Nephron (organoid): ENCODE results near the gene PADI6.
A peak's percentile ranks its signal among the peaks of the same experiment; 100 is the strongest.

Experiments
- H3K27ac Mint-ChIP-seq, 3 experiments: 2 replicates each; pipeline ENCODE4 v1.8.0; 2020; ENCODE audit warnings: mixed read lengths in 3 of 3, mild to moderate bottlenecking in 2 of 3, moderate library complexity in 1 of 3
- H3K27me3 Mint-ChIP-seq: 2 replicates; pipeline ENCODE4 v1.8.0; 2021; ENCODE audit warnings: low read depth, mild to moderate bottlenecking, moderate library complexity, mixed read lengths
- H3K36me3 Mint-ChIP-seq: 2 replicates; pipeline ENCODE4 v1.8.0; 2020; ENCODE audit warnings: low read depth, mixed read lengths
- H3K4me1 Mint-ChIP-seq: 2 replicates; pipeline ENCODE4 v1.8.0; 2020; ENCODE audit warnings: mixed read lengths
- H3K4me3 Mint-ChIP-seq, 3 experiments: 2 replicates each; pipeline ENCODE4 v1.8.0; 2020; ENCODE audit warnings: mild to moderate bottlenecking in 3 of 3, mixed read lengths in 3 of 3, moderate library complexity in 2 of 3
- H3K9me3 Mint-ChIP-seq: 2 replicates; pipeline ENCODE4 v1.8.0; 2020; ENCODE audit warnings: mixed read lengths
- TF ChIP-seq, protein P1 (sequence below), 3 experiments: fragments of 200-600 bp; sonication (generic); IDR thresholded peaks; one replicate each; pipeline ENCODE4 v1.5.0; 2021; ENCODE audit warnings: antibody characterized with exemption in 3 of 3; ENCODE audit not compliant: unreplicated experiment in 3 of 3

Gene PADI6

DNA sequence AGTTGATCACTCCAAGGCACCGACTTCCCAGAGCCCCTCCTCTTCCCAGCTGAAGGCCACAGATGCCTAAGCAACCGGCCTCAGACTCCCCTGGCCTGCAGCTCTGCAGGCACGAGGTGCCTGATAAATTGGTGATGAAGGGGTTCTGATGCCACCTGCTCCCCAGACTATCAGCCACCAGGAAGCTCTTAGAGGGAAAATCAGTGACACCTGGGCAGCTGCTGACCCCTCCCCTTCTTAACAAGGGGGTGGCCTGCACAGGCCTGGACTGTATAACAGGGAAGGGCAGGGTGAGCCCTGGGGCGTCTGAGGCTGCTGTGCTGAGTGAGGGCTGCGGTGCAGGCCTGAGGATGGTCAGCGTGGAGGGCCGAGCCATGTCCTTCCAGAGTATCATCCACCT, at the start of gene PADI6:
Gene PADI6, plus strand, starts transcription at position 301 of the 400 bp plus-strand sequence. Its CDS starts 50 bp downstream, at position 351.
- TF ChIP-seq, protein P1, sequence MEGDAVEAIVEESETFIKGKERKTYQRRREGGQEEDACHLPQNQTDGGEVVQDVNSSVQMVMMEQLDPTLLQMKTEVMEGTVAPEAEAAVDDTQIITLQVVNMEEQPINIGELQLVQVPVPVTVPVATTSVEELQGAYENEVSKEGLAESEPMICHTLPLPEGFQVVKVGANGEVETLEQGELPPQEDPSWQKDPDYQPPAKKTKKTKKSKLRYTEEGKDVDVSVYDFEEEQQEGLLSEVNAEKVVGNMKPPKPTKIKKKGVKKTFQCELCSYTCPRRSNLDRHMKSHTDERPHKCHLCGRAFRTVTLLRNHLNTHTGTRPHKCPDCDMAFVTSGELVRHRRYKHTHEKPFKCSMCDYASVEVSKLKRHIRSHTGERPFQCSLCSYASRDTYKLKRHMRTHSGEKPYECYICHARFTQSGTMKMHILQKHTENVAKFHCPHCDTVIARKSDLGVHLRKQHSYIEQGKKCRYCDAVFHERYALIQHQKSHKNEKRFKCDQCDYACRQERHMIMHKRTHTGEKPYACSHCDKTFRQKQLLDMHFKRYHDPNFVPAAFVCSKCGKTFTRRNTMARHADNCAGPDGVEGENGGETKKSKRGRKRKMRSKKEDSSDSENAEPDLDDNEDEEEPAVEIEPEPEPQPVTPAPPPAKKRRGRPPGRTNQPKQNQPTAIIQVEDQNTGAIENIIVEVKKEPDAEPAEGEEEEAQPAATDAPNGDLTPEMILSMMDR (IDR thresholded peaks at IDR 0.05; ENCODE audit: unreplicated experiment in 3 of 3): no peak
- H3K27ac Mint-ChIP-seq: no peak within 1 kb of the TSS
- H3K4me1 Mint-ChIP-seq: no peaks in the 10 kb centered on the region
- H3K27me3 Mint-ChIP-seq: peaks cover 25% of the 10 kb centered on the region
- no peaks in the 10 kb centered on the region for H3K36me3 Mint-ChIP-seq
- no peaks in the 10 kb centered on the region for H3K9me3 Mint-ChIP-seq
- no peak within 1 kb of the TSS for H3K4me3 Mint-ChIP-seq

DNA sequence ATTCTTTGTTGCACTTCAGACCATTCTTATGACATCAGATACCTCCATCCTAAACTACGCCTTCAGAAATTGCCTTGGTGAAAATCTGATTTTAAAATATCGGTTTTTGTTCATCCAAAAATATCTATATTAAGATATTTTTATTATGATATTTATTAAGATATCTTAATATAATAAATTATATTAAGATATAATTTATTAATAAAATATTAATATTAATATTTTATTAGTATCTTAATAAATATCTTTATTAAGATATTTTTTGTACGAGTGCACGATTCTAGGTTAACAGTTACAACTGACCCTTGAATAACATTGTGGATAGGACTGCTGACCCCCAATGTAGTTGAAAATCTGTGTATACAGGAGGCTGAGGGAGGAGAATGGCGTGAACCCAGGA, 43.1 kb upstream of the PADI6 start:
- H3K27ac Mint-ChIP-seq: no peak overlapping the region
- no peaks in the 10 kb centered on the region for H3K36me3 Mint-ChIP-seq
- H3K27me3 Mint-ChIP-seq: peaks cover 11% of the 10 kb centered on the region
- H3K4me1 Mint-ChIP-seq: no peaks in the 10 kb centered on the region
- H3K4me3 Mint-ChIP-seq: no peak overlapping the region
- H3K9me3 Mint-ChIP-seq: peaks cover 13% of the 10 kb centered on the region
- TF ChIP-seq, protein P1 (IDR thresholded peaks at IDR 0.05; ENCODE audit: unreplicated experiment in 3 of 3): no peak

DNA sequence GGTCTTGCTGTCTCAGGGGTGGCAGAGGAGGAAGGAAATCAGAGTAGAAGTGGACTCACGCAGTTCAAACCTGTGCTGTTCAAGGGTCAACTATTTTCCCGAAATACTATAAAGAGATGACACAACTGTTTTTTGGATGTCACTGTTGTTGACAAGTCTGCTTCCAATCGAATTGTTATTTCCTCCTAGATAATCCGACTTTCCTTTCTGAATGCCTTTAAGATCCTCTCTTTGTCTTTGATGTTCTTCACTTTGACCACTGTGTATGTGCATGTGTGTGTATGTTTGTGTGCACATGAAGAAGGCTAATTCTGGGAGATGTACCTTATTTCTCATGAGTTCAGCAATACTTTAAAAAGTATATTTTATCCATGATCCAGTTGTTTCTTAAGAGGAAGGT, 42.4 kb upstream of the PADI6 start:
- Mint-ChIP-seq H3K36me3 (no peaks in the 10 kb centered on the region), H3K27me3 (peaks cover 12% of the 10 kb centered on the region), H3K27ac (no peak overlapping the region), H3K4me1 (no peaks in the 10 kb centered on the region), H3K9me3 (peaks cover 12% of the 10 kb centered on the region), H3K4me3 (no peak overlapping the region)
- TF ChIP-seq, protein P1 (IDR thresholded peaks at IDR 0.05; ENCODE audit: unreplicated experiment in 3 of 3): no peak

- H3K27ac Mint-ChIP-seq: no peak overlapping the region
- TF ChIP-seq, protein P1 (IDR thresholded peaks at IDR 0.05; ENCODE audit: unreplicated experiment in 3 of 3): no peak
- H3K4me1 Mint-ChIP-seq: no peaks in the 10 kb centered on the region
- H3K4me3 Mint-ChIP-seq: no peak overlapping the region
- H3K36me3 Mint-ChIP-seq: no peaks in the 10 kb centered on the region
- peaks cover 17% of the 10 kb centered on the region for H3K27me3 Mint-ChIP-seq
- H3K9me3 Mint-ChIP-seq: peaks cover 9% of the 10 kb centered on the region
These were observed 41.1 kb upstream of the PADI6 start for GRCh38 chr1:17330856-17331255.

- H3K9me3 Mint-ChIP-seq: peaks cover 9% of the 10 kb centered on the region
- TF ChIP-seq, protein P1 (IDR thresholded peaks at IDR 0.05; ENCODE audit: unreplicated experiment in 3 of 3): no peak
- no peaks in the 10 kb centered on the region for H3K36me3 Mint-ChIP-seq
- H3K4me1 Mint-ChIP-seq: no peaks in the 10 kb centered on the region
- H3K27ac Mint-ChIP-seq: no peak overlapping the region
- H3K27me3 Mint-ChIP-seq: peaks cover 23% of the 10 kb centered on the region
- H3K4me3 Mint-ChIP-seq: no peak overlapping the region
These were observed 38.9 kb upstream of the PADI6 start for GRCh38 chr1:17333081-17333480.

DNA sequence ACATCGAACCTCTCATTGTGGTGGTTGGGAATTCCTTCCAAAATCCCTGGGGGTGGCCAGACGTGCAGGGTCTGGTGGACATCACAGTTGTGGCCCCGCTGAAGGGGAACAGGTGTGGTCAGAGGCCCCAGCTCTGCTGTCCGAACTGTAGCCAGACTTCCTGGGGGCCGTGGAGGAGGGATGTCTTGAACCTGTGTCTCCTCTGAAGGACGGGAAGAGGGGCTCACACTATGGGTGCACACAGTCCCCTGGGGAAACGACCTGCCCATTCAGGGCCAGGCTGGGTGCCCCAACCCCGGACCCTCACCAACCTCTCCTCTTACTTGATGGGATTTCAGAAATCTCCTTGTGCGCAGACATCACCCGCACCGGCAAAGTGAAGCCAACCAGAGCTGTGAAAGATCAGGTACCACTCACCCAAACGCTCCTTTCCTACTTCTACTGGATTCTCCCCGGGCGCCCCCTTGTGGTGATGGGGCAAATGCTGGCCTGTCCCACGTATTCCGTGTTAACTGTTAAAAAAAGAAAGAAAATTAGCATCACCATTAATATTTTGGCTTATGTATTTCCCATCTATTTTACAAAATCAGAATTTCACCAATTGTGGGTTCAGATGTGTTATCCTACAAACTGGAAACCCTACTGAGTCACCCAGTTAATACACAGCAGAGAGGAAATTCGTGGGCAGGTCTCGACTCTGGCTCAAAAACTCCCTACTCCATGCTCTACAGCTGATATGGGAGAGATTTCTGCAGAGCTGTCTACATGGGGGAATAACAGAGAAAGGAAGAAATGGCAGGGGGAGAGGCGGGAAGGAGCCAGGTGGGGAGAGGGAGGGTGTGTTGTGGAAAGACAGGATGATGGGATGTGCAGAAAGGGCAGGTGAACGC, 35.9 kb upstream of the PADI6 start:
- no peaks in the 10 kb centered on the region for H3K36me3 Mint-ChIP-seq
- no peak overlapping the region for H3K4me3 Mint-ChIP-seq
- H3K27me3 Mint-ChIP-seq: peaks cover 31% of the 10 kb centered on the region
- no peaks in the 10 kb centered on the region for H3K4me1 Mint-ChIP-seq
- H3K27ac Mint-ChIP-seq: no peak overlapping the region
- TF ChIP-seq, protein P1 (IDR thresholded peaks at IDR 0.05; ENCODE audit: unreplicated experiment in 3 of 3): peak; percentile 62 to 72 (median 70)
- peaks cover 3% of the 10 kb centered on the region for H3K9me3 Mint-ChIP-seq
